CD14-positive monocyte (primary cell): ENCODE measurements around the gene CANX. TPM values are rescaled to one million over a fixed set of nuclear protein-coding genes. Genes with fewer than 3 reads are reported as not detected.
"Not testable (repeated sequence)": the region's sequence is repeated elsewhere in the genome, so short reads cannot be mapped to it uniquely, and the experiment has no call there.

Experiments used
- DNase-seq, 3 donors: peaks; one replicate each; pipeline ENCODE4 v3.0.0-alpha.2; 2011 to 2022
- H2AFZ ChIP-seq: 2 replicates; pipeline ENCODE4 v1.6.0; 2012; ENCODE audit warnings: mild to moderate bottlenecking, low read depth, low read length, inconsistent platforms; ENCODE audit not compliant: insufficient read depth, poor library complexity, severe bottlenecking
- H3K27ac ChIP-seq, 2 donors: 1 replicate in 1 of 2; 2 replicates in 1 of 2; pipeline ENCODE4 v1.5.1; 2012 to 2013; ENCODE audit warnings: low read length in 2 of 2, control low read depth in 1 of 2, inconsistent platforms in 1 of 2, low read depth in 1 of 2, mild to moderate bottlenecking in 1 of 2
- H3K27me3 ChIP-seq, 2 donors: one replicate each; pipeline versions ENCODE4 v1.6.0 to v1.6.1; 2011 to 2013; ENCODE audit warnings: low read length in 2 of 2; ENCODE audit not compliant: control insufficient read depth in 2 of 2, insufficient read depth in 2 of 2
- H3K36me3 ChIP-seq, 2 donors: replicated peaks in 1 of 2; 1 replicate in 1 of 2; 2 replicates in 1 of 2; pipeline versions ENCODE4 v1.5.1 to v1.6.1; 2012 to 2013; ENCODE audit warnings: low read length in 2 of 2, control low read depth in 1 of 2, inconsistent platforms in 1 of 2, mild to moderate bottlenecking in 1 of 2; ENCODE audit not compliant: insufficient read depth in 2 of 2, control insufficient read depth in 1 of 2
- H3K4me1 ChIP-seq, 2 donors: 1 replicate in 1 of 2; 2 replicates in 1 of 2; pipeline versions ENCODE4 v1.5.1 to v1.6.1; 2012 to 2013; ENCODE audit warnings: low read length in 2 of 2, control low read depth in 1 of 2, inconsistent platforms in 1 of 2, mild to moderate bottlenecking in 1 of 2, moderate library complexity in 1 of 2; ENCODE audit not compliant: insufficient read depth in 2 of 2, control insufficient read depth in 1 of 2
- H3K4me2 ChIP-seq: replicated peaks from 2 replicates; pipeline ENCODE3; 2012; ENCODE audit warnings: low read length, moderate library complexity, mild to moderate bottlenecking; ENCODE audit not compliant: poor library complexity, severe bottlenecking; ENCODE audit errors: extremely low read depth
- H3K4me3 ChIP-seq, 3 experiments: fragments of 200-600 bp in 1 of 3; sonication (generic) in 1 of 3; replicated peaks in 1 of 3; 1 replicate in 2 of 3; 2 replicates in 1 of 3; pipeline ENCODE4 v1.5.1; 2011 to 2013; ENCODE audit warnings: low read length in 3 of 3, mild to moderate bottlenecking in 3 of 3, control low read depth in 2 of 3, low read depth in 2 of 3, inconsistent platforms in 1 of 3, moderate library complexity in 1 of 3
- H3K79me2 ChIP-seq: 2 replicates; pipeline ENCODE4 v1.6.0; 2012; ENCODE audit warnings: mild to moderate bottlenecking, control low read depth, inconsistent platforms, low read length, moderate library complexity; ENCODE audit not compliant: insufficient read depth
- H3K9ac ChIP-seq: 2 replicates; pipeline ENCODE4 v1.6.0; 2017; ENCODE audit warnings: low read length, mild to moderate bottlenecking; ENCODE audit not compliant: insufficient read depth, poor library complexity, severe bottlenecking
- H3K9me3 ChIP-seq, 2 donors: replicated peaks in 1 of 2; 1 replicate in 1 of 2; 2 replicates in 1 of 2; pipeline versions ENCODE4 v1.5.1 to v1.6.1; 2012 to 2013; ENCODE audit warnings: low read length in 2 of 2, control low read depth in 1 of 2; ENCODE audit not compliant: control insufficient read depth in 1 of 2, insufficient read depth in 1 of 2
- H4K20me1 ChIP-seq: 2 replicates; pipeline ENCODE4 v1.6.0; 2012; ENCODE audit warnings: mild to moderate bottlenecking, low read length, control low read depth, moderate library complexity; ENCODE audit not compliant: insufficient read depth
- H3K27ac Mint-ChIP-seq, 7 donors: one replicate each; pipeline ENCODE4 v1.8.0; 2020; ENCODE audit warnings: mild to moderate bottlenecking in 7 of 7, mixed read lengths in 7 of 7, moderate library complexity in 6 of 7, inconsistent platforms in 2 of 7
- H3K27me3 Mint-ChIP-seq, 3 donors: one replicate each; pipeline ENCODE4 v1.8.0; 2021 to 2022; ENCODE audit warnings: low read depth in 3 of 3, mild to moderate bottlenecking in 3 of 3, mixed read lengths in 3 of 3, moderate library complexity in 3 of 3, inconsistent platforms in 1 of 3
- H3K36me3 Mint-ChIP-seq, 2 donors: one replicate each; pipeline ENCODE4 v1.8.0; 2020; ENCODE audit warnings: mixed read lengths in 2 of 2, inconsistent platforms in 1 of 2, mild to moderate bottlenecking in 1 of 2
- H3K4me1 Mint-ChIP-seq: one replicate; pipeline ENCODE4 v1.8.0; 2020; ENCODE audit warnings: mild to moderate bottlenecking, mixed read lengths
- H3K4me3 Mint-ChIP-seq, 2 donors: one replicate each; pipeline ENCODE4 v1.8.0; 2020; ENCODE audit warnings: mild to moderate bottlenecking in 2 of 2, mixed read lengths in 2 of 2, moderate library complexity in 1 of 2
- H3K9me3 Mint-ChIP-seq, 7 donors: one replicate each; pipeline ENCODE4 v1.8.0; 2020 to 2022; ENCODE audit warnings: mixed read lengths in 7 of 7, mild to moderate bottlenecking in 6 of 7, moderate library complexity in 6 of 7, inconsistent platforms in 2 of 7
- CTCF ChIP-seq: fragments of 200-600 bp; IDR thresholded peaks from one replicate; pipeline ENCODE4 v1.8.0; 2022; ENCODE audit warnings: antibody characterized with exemption, mild to moderate bottlenecking
- WGBS: methylation state at CpG from one replicate; pipeline ENCODE4 v1.1.5; 2013; ENCODE audit warnings: missing lambda C conversion rate; ENCODE audit not compliant: insufficient coverage; 5-methylcytosine and 5-hydroxymethylcytosine counted together
- intact Hi-C, 2 donors: fragments of 100-400 bp; cut with micrococcal nuclease; formaldehyde crosslinking; loops; one replicate each; pipeline versions ENCODE4 v1.15.0 to v1.15.1; 2023
- polyA plus RNA-seq, 3 donors: library from polyadenylated mRNA; depleted of rRNA in 1 of 3; unstranded in 2 of 3; stranded (reverse) in 1 of 3; fragments of 300-500 nt in 2 of 3; fragments of >200 nt in 1 of 3; fragmentation: Illumina TruSeq in 2 of 3; gene quantifications; 1 replicate in 2 of 3; 2 replicates in 1 of 3; pipeline ENCODE4 v1.2.3, GENCODE V29; 2012 to 2021

CANX gene
- polyA plus RNA-seq, 3 donors = 78.1 to 368 (median 259) TPM

- TF ChIP-seq CTCF = peak; percentile 29
- peak overlapping the region in 5 of 7 donors; percentile 21 to 77 (median 61) for H3K27ac Mint-ChIP-seq
- H3K79me2 ChIP-seq, H3K27me3 Mint-ChIP-seq, intact Hi-C loops, H3K9me3 Mint-ChIP-seq, H3K36me3 ChIP-seq, H3K4me1 Mint-ChIP-seq, H3K9me3 ChIP-seq, H4K20me1 ChIP-seq, H3K4me1 ChIP-seq, H3K27me3 ChIP-seq, H3K36me3 Mint-ChIP-seq: not testable (repeated sequence)
- peak overlapping the region; percentile 83 for H2AFZ ChIP-seq
- peak overlapping the region; percentile 45 for H3K9ac ChIP-seq
- peak; percentile 31 to 82 (median 34) for DNase-seq
- H3K4me3 Mint-ChIP-seq = peak overlapping the region; percentile 83 to 91
- peak overlapping the region; percentile 39 to 78 (median 59) for H3K4me3 ChIP-seq
- 5% methylated on average over 7 of the region's 29 CpGs for WGBS
- H3K4me2 ChIP-seq = peak overlapping the region; percentile 77
- peak overlapping the region in 1 of 2 donors; percentile 36 for H3K27ac ChIP-seq
These were observed 40.4 kb upstream of the CANX start for GRCh38 chr5:179658179-179658856.

GRCh38 chr5:179661647-179662046, 37.1 kb upstream of the CANX start:
- H2AFZ ChIP-seq, H3K9me3 ChIP-seq, H3K9me3 Mint-ChIP-seq, H3K4me3 Mint-ChIP-seq, H3K27me3 ChIP-seq, H3K9ac ChIP-seq, H3K4me1 Mint-ChIP-seq, H3K27ac ChIP-seq, DNase-seq, H4K20me1 ChIP-seq, H3K4me3 ChIP-seq, H3K4me2 ChIP-seq, H3K4me1 ChIP-seq, intact Hi-C loops, H3K79me2 ChIP-seq, H3K27me3 Mint-ChIP-seq, H3K27ac Mint-ChIP-seq: not testable (repeated sequence)
- H3K36me3 ChIP-seq = peaks cover 8 to 16% of the 10 kb centered on the region in 2 donors
- WGBS = 100% methylated on average over 2 of the region's 6 CpGs
- peaks cover 15 to 25% of the 10 kb centered on the region in 2 donors for H3K36me3 Mint-ChIP-seq
